Subcutaneous adipose tissue (tissue), 4 donors: Measurements from ENCODE around the gene MAMDC4. TPM values are rescaled to one million over a fixed set of nuclear protein-coding genes. Genes with fewer than 3 reads are reported as not detected.

Experiments
- total RNA-seq, 4 donors: library from RNA; depleted of rRNA; stranded (reverse); fragments of >200 nt; gene quantifications; one replicate each; pipeline ENCODE4 v1.1.0, GENCODE V29; 2016
- TF ChIP-seq, protein P1 (sequence below): fragments of 450-650 bp; IDR thresholded peaks from one replicate; pipeline ENCODE4 v1.5.1; 2016; ENCODE audit warnings: low read depth, mild to moderate bottlenecking, control low read depth, antibody characterized with exemption, moderate library complexity

MAMDC4 gene
- total RNA-seq, 4 donors from 2014 or later: 0.68 to 1.5 (median 1.1) TPM; not detected in 1

DNA sequence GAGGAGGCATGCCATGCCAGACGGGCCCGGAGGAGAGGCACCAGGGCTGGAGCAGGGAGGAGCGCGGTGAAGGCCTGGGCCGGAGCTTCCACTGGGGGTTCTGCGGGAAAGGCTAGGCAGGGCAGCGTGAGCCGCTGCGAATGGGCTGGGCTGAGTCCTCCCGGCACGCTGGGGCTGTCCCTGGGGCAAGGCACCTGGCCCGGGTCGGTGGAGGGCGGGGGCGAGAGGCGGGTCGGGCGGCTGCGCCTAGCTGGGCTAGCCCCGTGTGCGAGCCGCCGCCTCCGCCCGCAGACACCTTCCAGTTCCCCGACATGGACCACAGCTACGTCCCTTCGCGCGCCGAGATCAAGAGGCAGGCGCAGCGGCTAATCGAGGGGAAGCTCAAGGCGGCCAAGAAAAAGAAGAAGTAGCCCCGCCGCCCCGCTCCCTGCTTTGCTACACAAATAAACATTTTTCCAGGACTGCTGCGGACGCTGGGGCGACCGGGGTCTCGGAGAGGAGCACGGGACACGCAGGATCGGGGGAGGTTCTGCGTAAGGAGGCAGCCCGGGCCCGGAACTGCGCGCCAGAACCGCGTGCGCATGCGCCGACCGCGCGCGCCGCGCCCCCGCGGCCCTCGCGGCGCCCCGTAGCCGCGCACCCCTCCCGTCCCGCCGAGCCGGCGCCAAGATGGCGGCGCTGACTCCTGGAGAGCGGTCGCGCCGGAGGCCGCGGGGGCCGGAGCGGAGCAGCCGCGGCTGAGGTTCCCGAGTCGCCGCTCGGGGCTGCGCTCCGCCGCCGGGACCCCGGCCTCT lies 44.7 kb upstream of the MAMDC4 start, which contains the start of gene RABL6:
RABL6 (plus strand) TSS at position 668 of the 794 bp plus-strand sequence. CDS start 249 bp downstream, outside the sequence.
- TF ChIP-seq, protein P1, sequence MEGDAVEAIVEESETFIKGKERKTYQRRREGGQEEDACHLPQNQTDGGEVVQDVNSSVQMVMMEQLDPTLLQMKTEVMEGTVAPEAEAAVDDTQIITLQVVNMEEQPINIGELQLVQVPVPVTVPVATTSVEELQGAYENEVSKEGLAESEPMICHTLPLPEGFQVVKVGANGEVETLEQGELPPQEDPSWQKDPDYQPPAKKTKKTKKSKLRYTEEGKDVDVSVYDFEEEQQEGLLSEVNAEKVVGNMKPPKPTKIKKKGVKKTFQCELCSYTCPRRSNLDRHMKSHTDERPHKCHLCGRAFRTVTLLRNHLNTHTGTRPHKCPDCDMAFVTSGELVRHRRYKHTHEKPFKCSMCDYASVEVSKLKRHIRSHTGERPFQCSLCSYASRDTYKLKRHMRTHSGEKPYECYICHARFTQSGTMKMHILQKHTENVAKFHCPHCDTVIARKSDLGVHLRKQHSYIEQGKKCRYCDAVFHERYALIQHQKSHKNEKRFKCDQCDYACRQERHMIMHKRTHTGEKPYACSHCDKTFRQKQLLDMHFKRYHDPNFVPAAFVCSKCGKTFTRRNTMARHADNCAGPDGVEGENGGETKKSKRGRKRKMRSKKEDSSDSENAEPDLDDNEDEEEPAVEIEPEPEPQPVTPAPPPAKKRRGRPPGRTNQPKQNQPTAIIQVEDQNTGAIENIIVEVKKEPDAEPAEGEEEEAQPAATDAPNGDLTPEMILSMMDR: no peak

DNA sequence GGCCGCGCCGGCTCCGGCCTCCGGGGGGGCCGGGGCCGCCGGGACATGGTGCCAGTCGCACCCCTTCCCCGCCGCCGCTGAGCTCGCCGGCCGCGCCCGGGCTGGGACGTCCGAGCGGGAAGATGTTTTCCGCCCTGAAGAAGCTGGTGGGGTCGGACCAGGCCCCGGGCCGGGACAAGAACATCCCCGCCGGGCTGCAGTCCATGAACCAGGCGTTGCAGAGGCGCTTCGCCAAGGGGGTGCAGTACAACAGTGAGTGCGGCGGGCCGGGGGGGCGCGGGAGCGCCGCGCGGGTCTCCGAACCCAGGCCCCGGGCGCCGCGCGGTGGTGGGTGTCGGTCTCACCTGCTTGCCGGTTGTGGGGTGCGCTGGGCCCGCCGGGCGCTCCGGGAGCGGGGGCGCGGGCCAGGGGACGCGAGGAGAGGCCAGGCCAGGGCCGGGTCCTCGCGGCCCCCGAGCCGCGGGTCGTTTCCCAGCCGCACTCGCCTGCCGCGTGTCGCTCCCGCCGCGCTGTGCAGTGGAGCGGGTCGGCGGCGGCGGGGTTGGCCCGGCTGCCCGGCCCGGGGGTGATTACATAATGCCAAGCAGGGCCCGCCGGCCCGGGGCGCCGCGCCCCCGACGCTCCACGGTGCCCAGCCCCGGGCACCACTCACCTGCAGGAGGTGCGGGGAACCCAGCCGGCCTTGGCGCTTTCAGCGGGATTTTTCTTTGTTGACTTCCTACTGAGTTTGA lies 43.9 kb upstream of the MAMDC4 start:
- TF ChIP-seq, protein P1: no peak

DNA sequence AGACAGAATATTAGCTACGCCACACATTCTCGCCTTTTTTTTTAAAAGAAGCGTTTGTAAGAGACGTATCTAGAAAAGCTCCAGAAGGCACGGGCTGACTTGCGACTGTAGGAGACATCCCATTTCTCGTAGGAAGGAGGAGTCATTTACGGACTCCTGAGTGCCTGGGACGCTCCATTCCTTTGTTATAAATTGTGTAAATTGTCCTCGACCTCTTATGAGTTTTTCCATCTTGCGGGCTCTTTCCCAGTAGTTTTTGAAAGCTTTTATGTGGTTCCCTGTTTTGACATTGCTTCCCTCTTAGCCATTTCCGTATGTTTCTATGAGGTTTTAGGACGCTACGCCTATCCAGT lies 43.4 kb upstream of the MAMDC4 start:
- TF ChIP-seq, protein P1: no peak

DNA sequence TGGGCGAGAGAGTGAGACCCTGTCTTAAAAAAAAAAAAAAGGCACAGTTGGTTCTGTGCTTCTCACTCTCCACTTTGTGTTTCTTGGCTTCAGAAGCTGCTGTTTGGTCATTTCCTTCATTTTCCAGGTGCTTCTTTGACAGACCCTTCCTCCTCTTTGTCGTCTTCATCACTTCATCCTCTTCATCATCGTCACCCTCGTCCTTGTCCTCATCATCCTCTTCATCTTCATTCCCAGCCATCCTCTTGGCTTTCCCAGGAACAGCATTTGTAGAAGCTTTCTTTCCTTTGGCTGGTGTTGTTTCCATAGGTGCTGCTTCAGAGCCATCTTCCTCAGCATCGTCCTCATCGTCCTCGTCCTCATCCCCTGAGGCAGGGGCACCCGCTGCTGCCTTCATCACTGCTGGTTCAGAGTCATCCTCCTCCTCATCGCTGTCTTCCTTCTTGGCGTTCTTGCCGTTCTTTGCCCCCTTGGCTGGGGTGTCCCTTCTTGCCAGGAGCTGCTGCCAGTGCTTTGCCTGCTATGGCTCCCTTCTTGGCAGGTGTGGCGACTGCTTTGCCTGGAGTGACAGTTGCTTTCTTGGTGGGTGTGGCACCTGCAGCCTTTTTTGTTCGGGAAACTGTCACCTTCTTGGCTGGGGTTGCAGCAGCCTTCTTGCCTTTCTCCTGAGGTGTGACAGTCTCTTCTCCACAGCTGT lies 37.3 kb upstream of the MAMDC4 start:
- TF ChIP-seq, protein P1: no peak

DNA sequence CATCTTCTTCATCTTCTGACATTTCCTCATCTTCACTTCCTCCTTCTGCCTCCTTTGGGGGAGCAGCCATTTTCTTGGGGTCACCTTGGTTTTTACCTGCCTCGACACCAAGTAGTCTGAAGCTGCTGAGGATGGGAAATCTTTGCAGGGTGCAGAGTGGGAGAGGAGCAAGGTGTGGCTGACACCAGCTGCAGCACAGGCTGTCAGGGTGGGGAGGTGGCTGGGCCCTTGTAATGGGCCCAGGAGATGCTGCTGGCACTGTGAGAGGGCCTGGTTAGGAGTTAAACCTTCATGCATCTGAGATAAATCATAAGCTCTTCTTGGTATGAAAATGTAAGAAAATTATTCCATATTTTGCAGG lies 36.7 kb upstream of the MAMDC4 start:
- TF ChIP-seq, protein P1: no peak

DNA sequence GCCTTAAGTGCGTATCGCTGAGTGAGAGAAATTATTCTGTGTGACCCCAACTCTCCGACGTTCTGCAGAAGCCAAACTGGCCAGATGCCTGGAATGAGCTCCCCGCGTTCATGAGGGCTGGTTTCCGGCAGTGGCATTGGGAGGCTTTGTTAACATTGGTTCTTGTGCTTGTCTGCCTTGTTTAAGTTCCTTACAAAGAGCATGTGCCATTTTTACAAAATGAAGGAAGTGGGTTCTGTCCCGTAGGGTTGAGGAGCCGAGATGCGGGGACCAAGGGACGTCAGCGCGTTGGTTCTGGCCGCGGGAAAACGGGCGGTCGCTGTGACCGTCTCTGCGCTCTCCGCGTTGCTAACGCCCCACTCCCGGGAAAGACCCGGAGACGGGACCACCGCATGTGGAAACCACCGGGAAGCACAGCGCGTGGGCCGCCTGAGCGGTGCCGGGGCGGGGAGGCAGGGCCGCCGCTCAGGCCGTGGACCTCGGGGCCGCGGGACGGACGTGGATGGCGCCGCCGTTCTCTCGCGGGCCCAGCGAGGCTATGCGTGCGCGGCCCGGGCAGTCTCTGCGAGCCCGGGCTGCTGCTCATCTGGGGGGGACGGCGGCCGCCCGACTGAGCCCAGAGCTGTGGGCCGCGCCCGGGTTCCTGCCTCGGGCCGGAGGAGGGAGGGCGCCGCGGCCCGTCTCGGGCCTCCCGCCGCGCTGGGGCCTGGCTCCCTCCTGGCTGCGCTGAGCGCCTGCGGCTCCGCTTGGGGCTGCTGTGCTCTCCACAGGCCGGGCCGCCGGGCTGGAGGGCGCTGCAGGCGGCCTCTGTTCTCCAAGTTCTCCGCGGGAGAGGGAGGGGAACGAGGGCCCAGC lies 30.9 kb upstream of the MAMDC4 start:
- TF ChIP-seq, protein P1: no peak
